Astrocyte (in vitro differentiated cells and primary cell): Measurements from ENCODE around the gene ADAMTS3.

Experiments
- EZH2 ChIP-seq: IDR thresholded peaks from 2 replicates; pipeline ENCODE4 v1.6.1; 2012; ENCODE audit warnings: mild to moderate bottlenecking, low read length, inconsistent platforms; ENCODE audit not compliant: insufficient read depth
- TF ChIP-seq, protein P1 (sequence below): IDR thresholded peaks from 2 replicates; pipeline ENCODE4 v1.5.1; 2011; ENCODE audit warnings: low read depth, mild to moderate bottlenecking, inconsistent platforms, low read length, moderate library complexity; ENCODE audit not compliant: insufficient read depth

- no peak for TF ChIP-seq EZH2
- TF ChIP-seq, protein P1, sequence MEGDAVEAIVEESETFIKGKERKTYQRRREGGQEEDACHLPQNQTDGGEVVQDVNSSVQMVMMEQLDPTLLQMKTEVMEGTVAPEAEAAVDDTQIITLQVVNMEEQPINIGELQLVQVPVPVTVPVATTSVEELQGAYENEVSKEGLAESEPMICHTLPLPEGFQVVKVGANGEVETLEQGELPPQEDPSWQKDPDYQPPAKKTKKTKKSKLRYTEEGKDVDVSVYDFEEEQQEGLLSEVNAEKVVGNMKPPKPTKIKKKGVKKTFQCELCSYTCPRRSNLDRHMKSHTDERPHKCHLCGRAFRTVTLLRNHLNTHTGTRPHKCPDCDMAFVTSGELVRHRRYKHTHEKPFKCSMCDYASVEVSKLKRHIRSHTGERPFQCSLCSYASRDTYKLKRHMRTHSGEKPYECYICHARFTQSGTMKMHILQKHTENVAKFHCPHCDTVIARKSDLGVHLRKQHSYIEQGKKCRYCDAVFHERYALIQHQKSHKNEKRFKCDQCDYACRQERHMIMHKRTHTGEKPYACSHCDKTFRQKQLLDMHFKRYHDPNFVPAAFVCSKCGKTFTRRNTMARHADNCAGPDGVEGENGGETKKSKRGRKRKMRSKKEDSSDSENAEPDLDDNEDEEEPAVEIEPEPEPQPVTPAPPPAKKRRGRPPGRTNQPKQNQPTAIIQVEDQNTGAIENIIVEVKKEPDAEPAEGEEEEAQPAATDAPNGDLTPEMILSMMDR, result no peak
Measured at GRCh38 chr4:72587334-72587733, 18.3 kb upstream of the ADAMTS3 start.
